Naive B cell (primary cell): Measurements from ENCODE around the gene LGR6. TPM values are rescaled to one million over a fixed set of nuclear protein-coding genes. Genes with fewer than 3 reads are reported as not detected.
A peak's percentile ranks its signal among the peaks of the same experiment; 100 is the strongest.
"Not testable (repeated sequence)": the region's sequence is repeated elsewhere in the genome, so short reads cannot be mapped to it uniquely, and the experiment has no call there.

Experiments
- ATAC-seq, 2 donors: fragments of 150-1000 bp; cut with Tn5 transposase; 2 replicates each; pipeline ENCODE4 v1.10.0; 2021; ENCODE audit warnings: low read depth in 2 of 2, mild to moderate bottlenecking in 2 of 2, moderate library complexity in 2 of 2
- DNase-seq: peaks from one replicate; pipeline ENCODE4 v3.0.0; 2022
- H3K27ac Mint-ChIP-seq, 6 donors: one replicate each; pipeline ENCODE4 v1.8.0; 2020 to 2022; ENCODE audit warnings: mild to moderate bottlenecking in 6 of 6, mixed read lengths in 6 of 6, moderate library complexity in 5 of 6, inconsistent platforms in 2 of 6
- H3K27me3 Mint-ChIP-seq, 3 donors: one replicate each; pipeline ENCODE4 v1.8.0; 2021 to 2022; ENCODE audit warnings: mixed read lengths in 3 of 3, mild to moderate bottlenecking in 1 of 3
- H3K36me3 Mint-ChIP-seq, 2 donors: one replicate each; pipeline ENCODE4 v1.8.0; 2020 to 2022; ENCODE audit warnings: mixed read lengths in 2 of 2, inconsistent platforms in 1 of 2, mild to moderate bottlenecking in 1 of 2
- H3K4me1 Mint-ChIP-seq, 3 donors: one replicate each; pipeline ENCODE4 v1.8.0; 2020 to 2022; ENCODE audit warnings: mixed read lengths in 3 of 3, inconsistent platforms in 1 of 3, mild to moderate bottlenecking in 1 of 3, moderate library complexity in 1 of 3
- H3K4me3 Mint-ChIP-seq, 8 donors: one replicate each; pipeline ENCODE4 v1.8.0; 2020 to 2022; ENCODE audit warnings: mild to moderate bottlenecking in 8 of 8, mixed read lengths in 8 of 8, moderate library complexity in 8 of 8, inconsistent platforms in 2 of 8
- H3K9me3 Mint-ChIP-seq, 7 donors: one replicate each; pipeline ENCODE4 v1.8.0; 2020 to 2022; ENCODE audit warnings: mixed read lengths in 7 of 7, mild to moderate bottlenecking in 5 of 7, inconsistent platforms in 2 of 7, moderate library complexity in 1 of 7
- polyA plus RNA-seq, 6 donors: library from polyadenylated mRNA; unstranded; fragments of 300-500 nt; fragmentation: Illumina TruSeq; gene quantifications; one replicate each; pipeline ENCODE4 v1.2.3, GENCODE V29; 2021; ENCODE audit warnings: low read depth in 6 of 6

The LGR6 gene
- polyA plus RNA-seq, 6 donors from 2014 or later, result 0.22 TPM; not detected in 5

DNA sequence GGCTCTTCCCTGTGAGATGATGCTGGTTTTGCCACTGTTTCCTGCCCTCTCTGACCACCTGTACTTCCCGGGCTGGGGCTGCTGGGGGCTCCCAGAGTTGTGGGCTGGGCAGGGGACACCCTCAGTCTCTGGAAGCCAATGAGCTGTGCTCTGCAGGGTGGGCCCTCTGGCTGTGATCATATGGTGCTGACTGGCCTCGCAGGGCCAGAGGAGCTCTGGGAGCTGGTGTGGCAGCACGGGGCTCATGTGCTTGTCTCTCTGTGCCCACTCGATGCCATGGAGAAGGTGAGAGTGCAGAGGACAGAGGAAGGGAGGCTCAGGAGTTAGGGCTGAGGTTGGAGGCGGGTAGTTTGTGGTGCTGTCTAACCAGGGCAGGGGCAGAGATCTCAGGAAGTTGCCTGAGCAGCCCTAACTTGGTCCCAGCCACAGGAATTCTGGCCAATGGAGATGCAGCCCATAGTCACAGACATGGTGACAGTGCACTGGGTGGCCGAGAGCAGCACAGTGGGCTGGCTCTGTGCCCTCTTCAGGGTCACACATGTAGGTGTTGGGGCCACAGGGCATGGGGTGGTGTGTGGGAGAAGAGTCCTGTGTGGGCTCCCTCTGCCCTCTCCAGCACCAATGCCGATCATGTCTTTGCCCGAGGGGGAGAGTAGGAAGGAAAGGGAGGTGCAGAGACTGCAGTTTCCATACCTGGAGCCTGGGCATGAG, 5.7 kb upstream of the LGR6 start:
- DNase-seq, result no peak
- H3K27me3 Mint-ChIP-seq, result peaks cover 11 to 62% (median 57%) of the 10 kb centered on the region in 3 donors
- H3K4me1 Mint-ChIP-seq, result peaks cover 10 to 13% (median 13%) of the 10 kb centered on the region in 3 donors
- no peak overlapping the region for H3K27ac Mint-ChIP-seq
- ATAC-seq, result no peak
- no peak overlapping the region for H3K4me3 Mint-ChIP-seq
- H3K9me3 Mint-ChIP-seq, result no peaks in the 10 kb centered on the region
- H3K36me3 Mint-ChIP-seq, result no peaks in the 10 kb centered on the region

DNA sequence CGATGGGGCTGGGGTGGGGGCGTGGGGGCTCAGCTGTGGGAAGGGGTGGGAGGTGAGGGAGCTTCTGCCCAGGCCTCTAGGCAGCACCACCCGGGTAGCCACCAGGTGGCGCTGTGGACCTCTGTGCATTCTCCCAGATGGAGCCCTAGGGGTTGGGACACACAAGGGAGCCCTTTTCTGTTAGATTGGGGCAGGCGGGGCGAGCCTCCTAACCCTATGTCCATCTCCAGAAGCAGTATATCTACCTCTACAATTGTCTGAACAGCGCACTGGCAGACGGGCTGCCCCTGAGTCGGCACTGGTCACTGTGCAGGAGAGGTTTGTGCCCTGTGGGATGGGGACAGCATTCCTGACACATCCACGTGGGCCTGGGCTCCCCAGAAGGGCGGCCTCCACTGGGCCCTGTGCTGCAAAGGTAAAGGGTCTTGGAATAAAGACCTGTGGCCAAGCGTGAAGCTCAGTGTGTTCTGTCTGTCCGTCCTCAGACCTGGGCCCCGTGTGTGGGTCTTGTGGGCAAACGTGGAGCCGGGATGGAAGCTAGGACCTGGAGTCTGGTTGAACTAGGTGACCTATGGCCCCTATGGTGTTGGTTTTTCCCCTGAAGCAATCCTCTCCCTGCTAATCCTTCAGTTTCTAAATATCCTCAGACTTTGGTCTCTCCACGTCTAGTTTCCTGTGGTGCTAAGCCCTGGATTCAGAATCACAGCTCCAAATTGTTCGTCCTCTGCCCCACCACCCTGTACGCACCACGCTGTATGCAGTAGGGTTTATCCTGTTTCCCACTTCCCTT, 4.4 kb upstream of the LGR6 start:
- Mint-ChIP-seq H3K4me1 (peaks cover 12 to 17% (median 12%) of the 10 kb centered on the region in 3 donors), H3K9me3 (no peaks in the 10 kb centered on the region), H3K27ac (no peak overlapping the region), H3K27me3 (peaks cover 5 to 67% (median 53%) of the 10 kb centered on the region in 3 donors), H3K4me3 (no peak overlapping the region), H3K36me3 (no peaks in the 10 kb centered on the region)
- DNase-seq (peak; percentile 70), ATAC-seq (peak; percentile 68 to 70)

DNA sequence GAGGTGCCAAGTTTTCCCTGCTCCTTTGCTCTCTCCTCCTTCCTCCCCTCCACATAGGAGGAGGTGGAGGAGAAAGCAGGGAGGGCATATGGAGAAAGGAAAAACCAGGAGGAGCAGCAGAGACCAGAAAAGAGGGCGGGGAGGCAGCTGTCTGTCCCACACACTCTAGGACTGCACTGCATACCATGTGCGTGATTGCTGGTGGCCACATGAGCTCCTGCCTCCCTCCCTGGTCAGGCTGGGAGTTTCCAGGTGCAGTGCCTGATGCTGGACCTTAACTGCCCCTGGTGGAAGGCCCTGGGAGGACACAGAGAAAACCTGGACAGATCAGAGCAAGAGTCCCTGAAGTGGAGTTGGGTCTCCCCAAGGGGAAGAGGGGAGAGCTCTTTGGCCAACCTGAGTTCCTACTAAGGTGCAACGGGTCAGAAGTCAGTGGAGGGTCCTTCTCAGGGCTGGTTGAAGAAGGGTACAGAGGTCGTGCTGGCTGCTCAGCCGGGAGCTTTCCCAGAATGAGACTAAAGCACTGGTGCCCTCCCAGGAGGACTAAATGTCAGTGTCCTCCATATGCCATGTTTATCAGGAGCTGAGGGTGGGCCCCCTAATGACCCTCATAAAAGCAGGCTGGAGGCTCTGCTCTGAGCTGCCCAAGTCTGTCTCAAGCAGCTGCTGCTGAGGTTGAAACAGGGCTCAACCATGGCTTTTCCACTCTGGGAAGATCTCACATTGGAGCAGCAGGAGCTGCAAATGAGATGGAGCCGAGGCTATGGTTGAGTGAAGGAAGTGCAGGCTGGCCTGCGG, 3.5 kb upstream of the LGR6 start:
- DNase-seq (no peak), ATAC-seq (no peak)
- H3K9me3 Mint-ChIP-seq, result no peaks in the 10 kb centered on the region
- no peaks in the 10 kb centered on the region for H3K36me3 Mint-ChIP-seq
- peaks cover 5 to 68% (median 53%) of the 10 kb centered on the region in 3 donors for H3K27me3 Mint-ChIP-seq
- H3K4me3 Mint-ChIP-seq, result no peak overlapping the region
- H3K4me1 Mint-ChIP-seq, result peaks cover 13 to 22% (median 15%) of the 10 kb centered on the region in 3 donors
- H3K27ac Mint-ChIP-seq, result peak overlapping the region in 2 of 6 donors; percentile 25 to 67

DNA sequence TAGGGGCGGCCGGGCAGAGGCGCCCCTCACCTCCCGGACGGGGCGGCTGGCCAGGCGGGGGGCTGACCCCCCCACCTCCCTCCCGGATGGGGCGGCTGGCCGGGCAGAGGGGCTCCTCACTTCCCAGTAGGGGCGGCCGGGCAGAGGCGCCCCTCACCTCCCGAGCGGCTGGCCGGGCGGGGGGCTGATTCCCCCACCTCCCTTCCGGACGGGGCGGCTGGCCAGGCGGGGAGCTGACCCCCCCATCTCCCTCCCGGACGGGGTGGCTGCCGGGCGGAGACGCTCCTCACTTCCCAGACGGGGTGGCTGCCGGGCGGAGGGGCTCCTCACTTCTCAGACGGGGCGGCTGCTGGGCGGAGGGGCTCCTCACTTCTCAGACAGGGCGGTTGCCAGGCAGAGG, 2.2 kb upstream of the LGR6 start:
- H3K9me3 Mint-ChIP-seq, H3K4me3 Mint-ChIP-seq, DNase-seq, ATAC-seq, H3K27ac Mint-ChIP-seq, H3K36me3 Mint-ChIP-seq: not testable (repeated sequence)
- H3K4me1 Mint-ChIP-seq, result peaks cover 13 to 25% (median 15%) of the 10 kb centered on the region in 3 donors
- peaks cover 17 to 69% (median 55%) of the 10 kb centered on the region in 3 donors for H3K27me3 Mint-ChIP-seq

DNA sequence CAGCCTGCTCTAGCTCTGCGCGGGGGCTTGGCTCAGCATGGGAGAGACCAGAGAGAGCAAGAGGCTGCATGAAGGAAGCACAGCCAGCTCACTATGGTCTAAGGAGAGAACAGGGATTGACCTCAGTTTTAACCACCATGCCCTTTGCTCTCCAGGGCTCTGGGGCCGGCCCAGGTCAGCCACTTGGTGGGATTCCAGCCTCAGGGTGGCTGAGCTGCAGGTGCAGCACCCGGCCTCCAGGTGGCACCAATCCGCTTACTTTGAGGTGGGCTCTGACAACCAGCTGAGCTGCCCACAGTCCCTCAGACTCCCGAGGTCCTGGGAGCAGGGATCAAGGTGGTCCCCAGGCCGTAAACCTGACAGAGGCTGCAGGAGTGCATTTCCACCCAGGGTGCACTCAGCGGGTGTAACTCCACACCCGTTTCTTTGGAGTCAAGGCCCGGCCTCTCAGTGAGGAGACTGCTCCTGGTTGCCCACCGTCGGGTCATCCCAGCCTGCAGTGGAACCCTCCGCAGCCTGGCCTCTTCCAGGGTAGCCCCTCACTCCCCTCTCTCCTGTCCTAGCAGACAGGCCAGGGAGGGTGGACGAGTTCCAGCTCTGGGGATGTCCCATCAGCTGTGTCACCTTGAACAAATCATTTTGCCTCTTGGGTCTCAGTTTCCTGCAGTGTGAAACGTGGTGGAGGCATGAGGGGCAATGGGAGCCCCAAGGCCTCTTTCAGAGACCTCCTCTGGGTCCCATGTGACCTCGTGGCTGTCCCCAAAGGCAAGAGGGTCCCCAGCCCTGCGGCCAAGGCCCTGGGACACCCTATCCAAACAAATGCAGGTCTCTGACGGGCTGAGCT, 607 bp upstream of the LGR6 start:
- ATAC-seq (peak; percentile 54 to 65), DNase-seq (peak; percentile 56)
- Mint-ChIP-seq H3K9me3 (no peaks in the 10 kb centered on the region), H3K4me3 (peak overlapping the region in 6 of 8 donors; percentile 54 to 90 (median 67)), H3K27me3 (peaks cover 28 to 66% (median 49%) of the 10 kb centered on the region in 3 donors), H3K36me3 (no peaks in the 10 kb centered on the region), H3K27ac (no peak overlapping the region), H3K4me1 (peaks cover 13 to 20% (median 15%) of the 10 kb centered on the region in 3 donors)

DNA sequence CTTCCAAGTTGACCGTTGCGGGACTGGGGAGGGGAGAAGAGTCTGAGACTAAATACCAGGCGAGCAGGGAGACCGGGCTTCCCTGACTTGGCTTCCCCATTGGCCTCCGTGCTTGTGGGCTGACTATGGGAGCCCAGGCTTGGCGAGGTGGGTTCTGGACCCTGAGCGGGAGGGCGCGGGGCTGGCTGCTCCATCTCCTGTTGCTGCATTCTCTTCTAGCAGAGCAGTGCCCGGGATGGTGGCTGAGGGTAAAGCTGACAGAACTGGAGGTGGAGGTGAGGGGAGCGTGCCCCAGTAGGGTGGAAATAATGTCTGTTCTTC, 689 bp downstream of the LGR6 start:
- Mint-ChIP-seq H3K36me3 (no peaks in the 10 kb centered on the region), H3K27me3 (peaks cover 34 to 76% (median 61%) of the 10 kb centered on the region in 3 donors), H3K9me3 (no peaks in the 10 kb centered on the region), H3K4me3 (peak overlapping the region in 4 of 8 donors; percentile 34 to 86 (median 60)), H3K27ac (peak overlapping the region in 1 of 6 donors; percentile 86), H3K4me1 (peaks cover 16 to 19% (median 19%) of the 10 kb centered on the region in 3 donors)
- DNase-seq (no peak), ATAC-seq (no peak)

DNA sequence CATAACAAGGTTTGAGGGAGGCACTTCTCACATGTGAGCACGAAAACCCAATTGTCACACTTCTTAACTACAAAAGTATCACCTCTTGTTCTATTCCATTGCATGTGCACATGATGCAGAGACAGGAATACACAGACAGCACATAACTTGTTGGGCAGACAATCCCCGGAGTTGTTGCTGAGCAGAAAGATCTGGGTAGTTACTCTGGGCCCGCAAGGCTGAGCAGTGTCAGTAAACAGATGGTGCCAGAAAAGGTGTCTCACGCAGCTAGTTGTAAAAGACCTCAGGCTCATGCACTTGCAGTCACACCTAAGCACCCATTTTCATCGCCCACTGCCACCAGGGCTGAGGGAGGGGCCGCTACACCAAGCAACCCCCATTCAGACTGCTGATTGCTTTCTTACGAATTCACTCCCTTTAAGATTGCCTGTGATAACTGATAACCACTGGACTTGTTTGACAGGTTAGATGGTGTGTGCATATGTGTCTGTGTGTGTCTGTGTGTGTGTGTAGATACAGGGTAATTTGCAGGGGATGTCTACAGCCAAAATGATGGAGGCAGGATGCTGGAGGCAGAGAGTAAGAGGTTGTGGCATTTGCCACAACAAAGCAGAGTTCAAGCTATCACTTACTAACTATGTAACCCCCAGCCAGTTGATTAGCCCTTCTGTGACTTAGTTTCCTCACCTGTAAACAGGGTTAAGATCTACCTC, 4.2 kb downstream of the LGR6 start:
- H3K4me3 Mint-ChIP-seq, result no peak overlapping the region
- peaks cover 15 to 24% (median 19%) of the 10 kb centered on the region in 3 donors for H3K4me1 Mint-ChIP-seq
- H3K36me3 Mint-ChIP-seq, result no peaks in the 10 kb centered on the region
- no peak overlapping the region for H3K27ac Mint-ChIP-seq
- DNase-seq (no peak), ATAC-seq (no peak)
- no peaks in the 10 kb centered on the region for H3K9me3 Mint-ChIP-seq
- H3K27me3 Mint-ChIP-seq, result peaks cover 37 to 80% (median 72%) of the 10 kb centered on the region in 3 donors

DNA sequence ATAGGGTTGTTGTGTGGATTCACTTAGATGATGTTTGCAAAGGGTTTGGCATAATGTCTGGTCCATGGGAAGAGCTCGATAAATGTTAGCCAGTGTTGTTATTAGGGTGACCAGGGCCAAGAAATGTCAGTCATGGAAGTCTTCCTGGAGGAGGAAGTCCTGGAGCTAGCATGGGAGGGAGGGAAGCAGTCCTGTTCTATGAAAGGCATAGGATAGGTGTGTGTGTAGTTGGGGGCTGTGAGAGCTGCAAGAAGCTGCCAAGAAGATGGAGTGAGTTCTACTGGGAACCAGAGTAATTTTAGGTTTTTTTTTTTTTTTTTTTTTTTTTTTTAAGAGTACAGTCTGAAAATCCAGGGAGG, 4.7 kb downstream of the LGR6 start:
- Mint-ChIP-seq H3K4me1 (peaks cover 15 to 22% (median 18%) of the 10 kb centered on the region in 3 donors), H3K27ac (peak overlapping the region in 1 of 6 donors; percentile 49), H3K36me3 (no peaks in the 10 kb centered on the region), H3K4me3 (no peak overlapping the region), H3K9me3 (no peaks in the 10 kb centered on the region), H3K27me3 (peaks cover 37 to 74% (median 70%) of the 10 kb centered on the region in 3 donors)
- DNase-seq, result no peak
- no peak for ATAC-seq

DNA sequence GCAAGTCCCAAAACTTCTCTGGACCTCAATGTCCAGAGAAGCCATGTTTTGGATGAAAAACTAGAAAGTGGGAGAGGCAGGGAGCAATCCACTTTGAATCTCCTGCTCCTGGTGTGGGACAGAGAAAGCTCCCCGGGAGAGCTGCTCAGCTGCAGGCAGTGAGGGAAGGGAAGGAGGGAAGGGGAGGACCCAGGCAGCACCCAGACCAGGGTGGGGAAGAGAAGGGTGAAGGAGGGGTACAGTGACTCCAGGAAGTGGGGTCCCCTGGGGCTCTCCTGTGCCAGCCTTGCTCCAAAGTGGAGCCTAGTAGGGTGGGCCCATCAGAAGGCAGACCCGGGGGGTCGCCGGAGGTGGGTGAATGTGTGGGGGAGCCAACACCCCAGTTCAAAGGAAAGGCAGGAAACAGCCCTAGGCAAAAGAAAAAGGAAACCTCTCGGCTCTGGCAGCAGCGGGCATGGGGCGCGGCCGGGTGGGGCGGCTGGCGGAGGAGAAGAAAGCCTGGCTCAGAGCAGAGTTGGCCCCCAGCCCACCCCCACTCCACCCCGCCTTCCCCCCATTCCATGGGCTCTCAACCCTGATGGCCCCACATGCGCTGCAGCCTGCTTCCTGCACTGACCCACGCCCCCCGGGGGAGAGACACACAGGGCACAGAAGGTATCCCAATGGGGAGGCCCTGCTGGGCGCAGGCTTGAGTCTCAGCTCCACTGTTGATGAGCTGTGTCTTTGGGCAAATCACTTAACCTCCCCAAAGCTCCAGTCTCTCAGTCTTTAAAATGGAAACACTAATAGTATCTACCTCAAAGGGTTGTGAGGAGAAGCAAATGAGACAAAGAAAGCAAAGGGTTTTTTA, 5.7 kb downstream of the LGR6 start:
- peaks cover 37 to 65% (median 61%) of the 10 kb centered on the region in 3 donors for H3K27me3 Mint-ChIP-seq
- ATAC-seq, result no peak
- H3K9me3 Mint-ChIP-seq, result no peaks in the 10 kb centered on the region
- no peak for DNase-seq
- no peaks in the 10 kb centered on the region for H3K36me3 Mint-ChIP-seq
- H3K4me1 Mint-ChIP-seq, result peaks cover 10 to 18% (median 11%) of the 10 kb centered on the region in 3 donors
- H3K4me3 Mint-ChIP-seq, result peak overlapping the region in 1 of 8 donors; percentile 30
- H3K27ac Mint-ChIP-seq, result peak overlapping the region in 1 of 6 donors; percentile 47

DNA sequence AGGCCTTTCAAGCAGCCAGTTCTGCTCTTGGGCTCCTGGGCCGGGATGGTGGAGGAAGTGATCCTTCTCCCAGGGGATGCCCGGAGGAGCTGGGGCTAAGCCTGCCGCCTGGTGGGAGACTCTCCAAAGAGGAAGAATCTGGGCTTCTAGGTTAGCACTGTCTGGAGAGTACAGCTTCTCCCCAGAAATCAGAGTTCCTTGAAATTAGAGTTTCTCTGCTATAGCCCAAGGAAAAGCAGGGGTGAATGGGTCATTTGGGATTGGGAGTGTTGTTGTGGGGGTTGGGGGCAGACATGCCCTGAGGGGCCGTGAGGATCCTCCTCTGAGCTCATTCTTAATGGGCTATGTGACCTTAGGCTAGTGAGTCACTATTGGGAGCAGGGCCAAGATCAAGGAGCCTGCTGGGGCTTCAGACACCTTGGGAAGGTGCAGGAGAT, 6.5 kb downstream of the LGR6 start:
- peak overlapping the region in 1 of 8 donors; percentile 12 for H3K4me3 Mint-ChIP-seq
- DNase-seq (no peak), ATAC-seq (no peak)
- peaks cover 3 to 13% (median 4%) of the 10 kb centered on the region in 3 donors for H3K4me1 Mint-ChIP-seq
- no peak overlapping the region for H3K27ac Mint-ChIP-seq
- no peaks in the 10 kb centered on the region for H3K36me3 Mint-ChIP-seq
- H3K9me3 Mint-ChIP-seq, result no peaks in the 10 kb centered on the region
- H3K27me3 Mint-ChIP-seq, result peaks cover 36 to 56% (median 53%) of the 10 kb centered on the region in 3 donors

DNA sequence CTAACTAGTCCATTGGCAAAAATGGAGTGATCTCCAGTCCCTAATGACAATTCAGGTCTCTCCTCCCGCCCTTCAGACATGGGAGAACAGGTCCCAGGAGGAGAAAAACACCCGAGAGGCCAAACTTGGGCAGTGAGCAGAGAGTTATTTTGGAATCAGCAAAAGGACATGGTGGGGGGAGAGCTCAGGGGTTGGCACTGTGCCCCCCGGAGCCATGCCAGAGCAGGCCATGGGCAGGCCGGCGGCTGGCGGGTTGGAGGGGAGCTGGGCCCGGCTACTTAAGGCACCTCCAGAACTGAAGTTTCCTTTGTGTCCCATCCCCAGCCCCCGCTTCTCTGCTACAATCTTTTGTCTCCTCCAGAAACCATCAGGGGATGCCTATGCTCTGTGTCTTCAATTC, 7.1 kb downstream of the LGR6 start:
- Mint-ChIP-seq H3K4me3 (no peak overlapping the region), H3K36me3 (no peaks in the 10 kb centered on the region), H3K9me3 (no peaks in the 10 kb centered on the region), H3K4me1 (peaks cover 0 to 13% (median 4%) of the 10 kb centered on the region in 3 donors), H3K27me3 (peaks cover 31 to 51% (median 47%) of the 10 kb centered on the region in 3 donors), H3K27ac (no peak overlapping the region)
- ATAC-seq (no peak), DNase-seq (no peak)
